ENCODE measurements around the gene RSPH6A. TPM values are rescaled to one million over a fixed set of nuclear protein-coding genes. Genes with fewer than 3 reads are reported as not detected.

RSPH6A gene
- total RNA-seq, 1 donor from 2014 or later: not detected

GRCh38 chr19:45777395-45777961 is 37.6 kb downstream of the RSPH6A start:
- Histone ChIP-seq H3K4me1 (peaks cover 43% of the 10 kb centered on the region), H3K27me3 (no peaks in the 10 kb centered on the region), H3K9me3 (no peaks in the 10 kb centered on the region), H3K4me3 (no peak overlapping the region), H3K36me3 (peaks cover 0 to 23% of the 10 kb centered on the region in 2 donors), H3K27ac (no peak overlapping the region)
- DNase-seq (ENCODE audit: extremely low spot score in 2 of 2): no peak
- no peak for TF ChIP-seq POLR2A (IDR thresholded peaks at IDR 0.05)
- no peak for TF ChIP-seq CTCF (IDR thresholded peaks at IDR 0.05)
- no peak for TF ChIP-seq POLR2AphosphoS5 (IDR thresholded peaks at IDR 0.05; ENCODE audit: insufficient read depth in 1 of 2, low read depth in 1 of 2)
- intact Hi-C loops (cut with DNase I): no loop called here

GRCh38 chr19:45774765-45775164 is 40.3 kb downstream of the RSPH6A start:
- intact Hi-C loops (cut with DNase I): no loop called here
- TF ChIP-seq CTCF (IDR thresholded peaks at IDR 0.05) (no peak), POLR2A (IDR thresholded peaks at IDR 0.05) (no peak), POLR2AphosphoS5 (IDR thresholded peaks at IDR 0.05; ENCODE audit: insufficient read depth in 1 of 2, low read depth in 1 of 2) (no peak)
- no peak for DNase-seq (ENCODE audit: extremely low spot score in 2 of 2)
- Histone ChIP-seq H3K4me3 (no peak overlapping the region), H3K9me3 (no peaks in the 10 kb centered on the region), H3K4me1 (peaks cover 29% of the 10 kb centered on the region), H3K27me3 (no peaks in the 10 kb centered on the region), H3K27ac (no peak overlapping the region), H3K36me3 (peaks cover 0 to 23% of the 10 kb centered on the region in 2 donors)

- Histone ChIP-seq H3K27me3 (no peaks in the 10 kb centered on the region), H3K27ac (no peak overlapping the region), H3K36me3 (peaks cover 0 to 22% of the 10 kb centered on the region in 2 donors)
These were observed 41.7 kb downstream of the RSPH6A start for GRCh38 chr19:45773384-45773783.

GRCh38 chr19:45772912-45773311 is 42.2 kb downstream of the RSPH6A start:
- H3K9me3 ChIP-seq: no peaks in the 10 kb centered on the region
- H3K4me1 ChIP-seq: peaks cover 13% of the 10 kb centered on the region
- no peaks in the 10 kb centered on the region for H3K27me3 ChIP-seq
- no peak for DNase-seq (ENCODE audit: extremely low spot score in 2 of 2)
- H3K36me3 ChIP-seq: peaks cover 0 to 17% of the 10 kb centered on the region in 2 donors
- H3K4me3 ChIP-seq: no peak overlapping the region
- intact Hi-C loops (cut with DNase I): no loop called here
- no peak overlapping the region for H3K27ac ChIP-seq
- TF ChIP-seq CTCF (IDR thresholded peaks at IDR 0.05) (no peak), POLR2AphosphoS5 (IDR thresholded peaks at IDR 0.05; ENCODE audit: insufficient read depth in 1 of 2, low read depth in 1 of 2) (no peak), POLR2A (IDR thresholded peaks at IDR 0.05) (no peak)

More at GRCh38 chr19:45773384-45773783, 41.7 kb downstream of the RSPH6A start:
- TF ChIP-seq POLR2AphosphoS5 (IDR thresholded peaks at IDR 0.05; ENCODE audit: insufficient read depth in 1 of 2, low read depth in 1 of 2): no peak
- no peak for TF ChIP-seq CTCF (IDR thresholded peaks at IDR 0.05)
- no peak for TF ChIP-seq POLR2A (IDR thresholded peaks at IDR 0.05)
- Histone ChIP-seq H3K4me3 (no peak overlapping the region), H3K4me1 (peaks cover 15% of the 10 kb centered on the region), H3K9me3 (no peaks in the 10 kb centered on the region)
- intact Hi-C loops (cut with DNase I): no loop called here
- no peak for DNase-seq (ENCODE audit: extremely low spot score in 2 of 2)

GRCh38 chr19:45772130-45772840 is 42.8 kb downstream of the RSPH6A start:
- Histone ChIP-seq H3K27me3 (no peaks in the 10 kb centered on the region), H3K36me3 (peaks cover 0 to 13% of the 10 kb centered on the region in 2 donors), H3K9me3 (no peaks in the 10 kb centered on the region), H3K4me1 (peaks cover 20% of the 10 kb centered on the region), H3K27ac (no peak overlapping the region), H3K4me3 (no peak overlapping the region)
- intact Hi-C loops (cut with DNase I): no loop called here
- no peak for TF ChIP-seq POLR2AphosphoS5 (IDR thresholded peaks at IDR 0.05; ENCODE audit: insufficient read depth in 1 of 2, low read depth in 1 of 2)
- TF ChIP-seq CTCF (IDR thresholded peaks at IDR 0.05): no peak
- TF ChIP-seq POLR2A (IDR thresholded peaks at IDR 0.05): no peak
- no peak for DNase-seq (ENCODE audit: extremely low spot score in 2 of 2)
